Esophagus muscularis mucosa (tissue), 4 donors: ENCODE data around the gene FRMD4A.
"Not testable (repeated sequence)": the region's sequence is repeated elsewhere in the genome, so short reads cannot be mapped to it uniquely, and the experiment has no call there.

Experiments
- EP300 ChIP-seq: sonication (generic); formaldehyde crosslinking; IDR thresholded peaks from one replicate; pipeline ENCODE4 v1.6.1; 2017; ENCODE audit warnings: antibody characterized with exemption
- POLR2AphosphoS5 ChIP-seq, 2 donors: sonication (generic); formaldehyde crosslinking; IDR thresholded peaks; one replicate each; pipeline ENCODE4 v1.6.1; 2017; ENCODE audit warnings: antibody characterized with exemption in 2 of 2
- TF ChIP-seq, protein P1 (sequence below), 3 experiments: fragments of 200-600 bp in 2 of 3; fragments of 450-650 bp in 1 of 3; sonication (generic) in 2 of 3; IDR thresholded peaks; one replicate each; pipeline ENCODE4 v1.5.1; 2017 to 2019; ENCODE audit warnings: antibody characterized with exemption in 3 of 3, mild to moderate bottlenecking in 2 of 3, moderate library complexity in 1 of 3

DNA sequence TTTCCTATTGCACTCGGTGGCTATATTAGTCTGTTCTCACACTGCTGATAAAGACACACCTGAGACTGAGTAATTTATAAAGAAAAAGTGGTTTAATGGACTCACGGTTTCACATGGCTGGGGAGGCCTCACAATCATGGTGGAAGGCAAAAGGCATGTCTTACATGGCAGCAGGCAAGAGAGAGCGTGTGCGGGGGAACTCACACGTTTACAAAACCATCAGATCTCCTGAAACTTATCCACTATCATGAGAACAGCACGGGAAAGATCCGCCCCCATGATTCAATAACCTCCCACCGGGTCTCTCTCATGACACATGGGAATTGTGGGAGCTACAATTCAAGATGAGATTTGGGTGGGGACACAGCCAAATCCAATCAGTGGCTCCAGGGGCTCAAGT, 376.5 kb downstream of the FRMD4A start:
- TF ChIP-seq, protein P1, sequence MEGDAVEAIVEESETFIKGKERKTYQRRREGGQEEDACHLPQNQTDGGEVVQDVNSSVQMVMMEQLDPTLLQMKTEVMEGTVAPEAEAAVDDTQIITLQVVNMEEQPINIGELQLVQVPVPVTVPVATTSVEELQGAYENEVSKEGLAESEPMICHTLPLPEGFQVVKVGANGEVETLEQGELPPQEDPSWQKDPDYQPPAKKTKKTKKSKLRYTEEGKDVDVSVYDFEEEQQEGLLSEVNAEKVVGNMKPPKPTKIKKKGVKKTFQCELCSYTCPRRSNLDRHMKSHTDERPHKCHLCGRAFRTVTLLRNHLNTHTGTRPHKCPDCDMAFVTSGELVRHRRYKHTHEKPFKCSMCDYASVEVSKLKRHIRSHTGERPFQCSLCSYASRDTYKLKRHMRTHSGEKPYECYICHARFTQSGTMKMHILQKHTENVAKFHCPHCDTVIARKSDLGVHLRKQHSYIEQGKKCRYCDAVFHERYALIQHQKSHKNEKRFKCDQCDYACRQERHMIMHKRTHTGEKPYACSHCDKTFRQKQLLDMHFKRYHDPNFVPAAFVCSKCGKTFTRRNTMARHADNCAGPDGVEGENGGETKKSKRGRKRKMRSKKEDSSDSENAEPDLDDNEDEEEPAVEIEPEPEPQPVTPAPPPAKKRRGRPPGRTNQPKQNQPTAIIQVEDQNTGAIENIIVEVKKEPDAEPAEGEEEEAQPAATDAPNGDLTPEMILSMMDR (IDR thresholded peaks at IDR 0.05), result not testable (repeated sequence)
- TF ChIP-seq EP300; POLR2AphosphoS5 (IDR thresholded peaks at IDR 0.05): not testable (repeated sequence)
